Central memory CD4-positive, alpha-beta T cell (primary cell): ENCODE data around the gene INTS3.
A peak's percentile ranks its signal among the peaks of the same experiment; 100 is the strongest.
"Not testable (repeated sequence)": the region's sequence is repeated elsewhere in the genome, so short reads cannot be mapped to it uniquely, and the experiment has no call there.

Experiments used
- DNase-seq: peaks from one replicate; pipeline ENCODE4 v3.0.0; 2022

INTS3 gene

DNA sequence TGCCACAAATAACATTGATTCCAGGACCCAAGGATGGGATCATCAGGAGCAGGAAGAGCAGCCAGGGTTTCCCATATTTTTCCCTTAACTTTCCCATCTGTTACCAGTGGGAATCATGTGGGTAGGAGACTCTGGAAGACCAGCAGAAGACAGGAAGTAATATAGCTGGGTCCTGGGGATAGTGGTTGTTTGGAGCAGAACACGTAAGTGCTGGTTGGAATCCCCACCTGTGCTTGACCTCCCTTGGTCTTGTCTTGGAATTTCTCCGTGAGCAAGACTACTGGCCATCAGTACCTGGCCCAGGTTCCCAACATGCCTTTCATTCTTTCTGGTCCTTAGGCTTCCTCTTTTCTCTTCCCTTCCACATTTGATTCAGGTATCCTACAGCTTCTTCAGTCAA is 26.4 kb downstream of the INTS3 start:
- DNase-seq: no peak

DNA sequence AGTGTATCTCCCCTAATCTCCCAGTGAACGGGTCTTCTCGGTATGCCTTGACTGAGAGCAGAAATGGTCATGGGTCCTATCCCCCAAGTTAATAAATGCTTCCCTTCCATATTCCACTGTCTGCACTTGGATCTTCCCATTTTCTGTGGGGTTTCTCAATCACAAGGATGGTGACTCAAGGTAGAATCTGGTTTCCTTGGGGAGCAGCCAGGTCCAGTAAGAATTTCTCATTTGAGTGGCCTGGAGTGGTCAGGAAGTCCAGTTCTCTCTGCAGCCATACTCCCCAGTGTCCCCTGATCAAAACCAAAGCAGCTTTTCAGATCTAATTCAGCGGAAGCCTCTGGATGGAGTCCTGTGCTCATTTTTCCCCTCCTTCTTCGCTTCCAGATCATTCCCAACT is 32.6 kb downstream of the INTS3 start:
- no peak for DNase-seq

DNA sequence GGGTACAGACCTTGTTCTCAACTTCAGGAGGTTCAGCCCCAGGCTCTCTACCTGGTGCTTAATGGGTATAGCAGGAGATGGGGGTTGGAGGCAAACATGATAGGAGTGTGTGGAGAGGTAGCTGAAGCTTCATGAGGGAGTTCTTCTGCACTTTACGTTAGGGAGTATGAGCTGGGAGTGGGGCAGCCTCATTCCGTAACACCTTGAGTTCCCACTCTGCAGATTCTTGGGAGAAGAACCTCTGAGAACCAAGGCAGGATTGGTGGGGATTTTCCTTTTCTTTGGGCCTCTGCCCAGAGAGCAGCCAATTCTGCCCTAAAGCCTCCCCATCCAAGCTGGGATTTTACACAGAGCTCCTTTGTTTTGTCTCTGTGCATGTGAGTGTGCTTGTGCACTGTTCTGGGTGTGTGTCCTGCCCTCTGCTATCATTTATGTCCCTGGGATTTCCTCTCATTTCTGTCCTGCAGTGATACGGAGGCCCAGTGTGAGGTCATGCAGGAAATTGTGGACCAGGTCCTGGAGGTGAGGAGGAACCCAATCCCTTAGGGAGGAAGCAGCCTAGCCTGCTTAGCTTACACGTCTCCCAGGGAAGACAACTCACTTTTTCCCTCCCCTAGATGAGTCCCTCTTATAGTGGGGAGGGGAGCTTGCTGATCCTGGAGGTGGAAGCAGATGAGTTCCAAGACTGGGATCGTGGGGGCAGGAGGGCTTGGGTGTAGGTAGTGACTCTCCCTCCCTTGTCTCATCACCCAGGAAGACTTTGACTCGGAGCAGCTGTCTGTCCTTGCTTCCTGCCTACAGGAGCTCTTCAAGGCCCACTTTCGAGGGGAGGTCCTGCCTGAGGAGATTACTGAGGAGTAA is 35.7 kb downstream of the INTS3 start:
- DNase-seq: no peak

DNA sequence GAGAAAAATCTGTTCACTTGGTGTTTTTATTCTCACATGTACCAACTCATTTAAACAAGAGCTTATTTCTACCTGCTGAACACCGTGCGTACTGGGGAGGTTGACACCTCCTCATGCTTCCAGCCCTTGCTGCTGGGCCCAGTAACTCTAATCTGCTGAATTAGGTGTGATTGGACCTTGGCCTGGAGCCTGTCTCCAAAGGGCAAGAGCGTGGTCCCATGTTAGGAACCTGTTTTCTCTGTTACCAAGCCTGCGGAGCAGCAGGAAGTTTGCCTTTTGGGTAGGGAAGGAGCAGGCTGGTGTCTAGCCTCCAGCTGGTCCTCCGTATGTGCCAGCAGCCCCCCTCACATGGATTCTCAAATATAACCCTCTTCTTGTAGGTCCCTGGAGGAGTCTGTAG is 36.5 kb downstream of the INTS3 start:
- DNase-seq: no peak

DNA sequence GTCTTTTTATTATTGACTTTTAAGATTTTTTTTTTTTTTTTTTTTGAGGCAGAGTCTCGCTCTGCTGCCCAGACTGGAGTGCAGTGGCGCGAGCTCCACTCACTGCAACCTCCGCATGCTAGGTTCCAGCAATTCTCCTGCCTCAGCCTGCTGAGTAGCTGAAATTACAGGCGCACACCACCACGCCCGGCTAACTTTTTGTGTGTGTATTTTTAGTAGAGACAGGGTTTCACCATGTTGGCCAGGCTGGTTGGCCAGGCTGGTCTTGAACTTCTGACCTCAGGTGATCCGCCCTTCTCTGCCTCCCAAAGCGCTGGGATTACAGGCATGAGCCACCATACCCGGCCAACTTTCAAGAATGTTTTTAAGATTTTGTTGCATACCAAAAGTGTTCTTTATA is 38.8 kb downstream of the INTS3 start:
- DNase-seq: not testable (repeated sequence)

DNA sequence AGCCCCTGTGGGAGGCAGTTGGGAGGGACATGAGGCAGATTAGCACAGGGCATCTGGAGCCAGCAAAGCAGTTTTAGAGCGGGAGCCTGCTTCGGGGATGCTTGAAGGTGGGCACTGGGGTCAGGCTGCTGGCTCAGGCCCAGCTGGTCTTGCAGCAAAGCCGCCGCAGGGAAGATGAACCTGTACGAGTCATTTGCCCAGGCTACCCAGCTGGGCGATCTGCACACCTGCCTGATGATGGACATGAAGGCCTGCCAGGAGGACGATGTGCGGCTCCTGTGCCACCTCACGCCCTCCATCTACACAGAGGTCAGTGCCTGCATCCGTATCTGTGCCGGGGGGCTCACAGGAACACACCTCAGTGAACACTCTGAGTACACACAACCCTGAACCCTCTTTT is 39.7 kb downstream of the INTS3 start:
- no peak for DNase-seq

DNA sequence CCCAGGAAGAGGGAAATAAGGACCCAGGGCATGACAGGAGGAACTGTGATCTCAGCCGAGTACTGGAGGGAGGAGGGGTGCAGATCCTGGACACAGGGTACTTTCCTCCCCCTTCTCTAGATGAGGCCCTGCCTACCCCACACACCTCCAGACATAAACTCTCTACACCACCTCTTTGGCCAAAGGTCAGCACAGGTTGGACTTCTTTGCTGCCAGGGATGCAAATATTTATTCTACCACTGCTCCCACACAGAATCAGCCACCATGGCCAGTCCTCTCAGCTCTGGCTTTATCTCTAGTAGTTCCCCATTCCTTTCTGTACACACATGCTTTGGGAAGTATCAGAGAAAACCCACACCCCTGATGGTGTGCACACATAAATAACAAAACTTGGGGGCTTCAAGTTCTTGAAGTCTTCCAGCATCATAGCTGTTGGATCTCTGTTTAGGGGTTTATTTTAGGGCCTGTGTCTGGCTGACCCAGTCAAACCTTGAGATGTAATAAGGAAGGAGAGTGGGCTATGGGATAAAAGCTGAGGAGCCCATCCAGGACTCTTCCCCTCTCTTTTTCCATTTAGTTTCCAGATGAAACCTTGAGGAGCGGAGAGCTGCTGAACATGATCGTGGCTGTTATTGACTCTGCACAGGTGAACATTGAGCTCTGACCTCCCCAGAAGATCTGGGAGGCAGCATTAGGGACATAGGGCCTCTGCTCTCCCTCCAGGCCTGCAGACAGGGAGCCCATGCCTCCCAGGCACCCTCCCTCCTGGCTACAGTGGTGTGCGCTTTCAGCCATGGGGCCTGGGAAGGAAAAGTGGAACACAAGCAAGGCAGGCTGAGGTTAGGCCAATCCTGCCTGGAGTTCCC is 40.7 kb downstream of the INTS3 start:
- no peak for DNase-seq

DNA sequence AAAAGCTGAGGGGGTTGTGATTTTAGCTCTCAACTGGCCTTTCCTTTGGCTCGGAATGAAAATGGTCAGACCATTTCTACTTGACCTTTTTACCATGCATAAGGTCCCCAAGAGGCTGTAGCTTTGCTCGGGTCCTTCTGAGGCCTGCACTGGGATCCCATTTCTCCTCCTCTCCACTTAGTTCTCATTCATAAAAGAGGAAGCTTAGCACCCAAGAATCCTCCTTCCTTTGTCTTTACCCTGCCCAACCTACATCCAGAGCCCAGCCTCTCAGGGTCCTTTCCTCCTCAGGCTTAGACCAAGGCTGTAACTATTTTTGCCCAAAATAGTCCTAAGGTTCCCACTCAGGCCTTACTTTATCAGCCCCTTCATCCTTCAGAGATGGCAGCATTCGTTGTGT is 41.4 kb downstream of the INTS3 start:
- DNase-seq: no peak

DNA sequence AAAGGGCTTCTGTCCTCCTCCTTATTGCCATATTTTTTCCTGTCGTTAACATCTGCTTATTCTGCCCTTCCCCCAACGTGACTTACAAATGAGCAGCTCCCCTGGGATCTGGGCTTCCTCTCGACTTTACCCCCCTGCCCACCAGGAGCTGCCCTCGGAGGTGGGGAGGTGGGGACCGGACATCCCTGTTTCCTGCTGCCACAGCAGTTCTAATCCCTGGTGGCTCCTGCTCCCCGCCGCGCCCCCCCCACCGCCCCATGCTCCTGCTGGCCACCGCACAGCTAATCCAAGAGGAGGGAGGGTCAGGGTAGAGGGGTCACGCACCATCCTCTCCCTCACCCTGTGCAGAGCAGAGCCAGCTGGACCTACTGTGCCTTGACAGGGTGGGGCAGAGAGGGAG is 42.9 kb downstream of the INTS3 start:
- DNase-seq: no peak

DNA sequence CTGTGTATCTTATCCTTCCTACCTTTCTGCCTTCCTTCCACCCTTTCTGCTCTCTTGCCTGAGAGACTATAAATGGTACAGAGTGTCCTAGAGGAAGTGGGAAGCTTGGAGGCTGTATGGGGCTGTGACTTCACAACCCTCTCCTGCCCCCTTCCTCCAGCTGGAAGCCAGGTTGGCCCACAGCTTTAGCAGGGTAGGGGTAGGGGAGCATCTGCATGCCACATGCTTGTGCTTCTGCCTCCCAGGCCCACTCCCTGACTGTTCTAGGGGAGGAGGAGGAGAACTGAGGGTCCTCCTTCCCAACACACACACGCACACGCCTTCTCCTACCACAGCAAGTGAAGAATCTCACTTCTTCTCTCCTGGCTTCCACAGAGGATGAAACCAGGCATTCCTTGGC is 43.4 kb downstream of the INTS3 start:
- DNase-seq: no peak

DNA sequence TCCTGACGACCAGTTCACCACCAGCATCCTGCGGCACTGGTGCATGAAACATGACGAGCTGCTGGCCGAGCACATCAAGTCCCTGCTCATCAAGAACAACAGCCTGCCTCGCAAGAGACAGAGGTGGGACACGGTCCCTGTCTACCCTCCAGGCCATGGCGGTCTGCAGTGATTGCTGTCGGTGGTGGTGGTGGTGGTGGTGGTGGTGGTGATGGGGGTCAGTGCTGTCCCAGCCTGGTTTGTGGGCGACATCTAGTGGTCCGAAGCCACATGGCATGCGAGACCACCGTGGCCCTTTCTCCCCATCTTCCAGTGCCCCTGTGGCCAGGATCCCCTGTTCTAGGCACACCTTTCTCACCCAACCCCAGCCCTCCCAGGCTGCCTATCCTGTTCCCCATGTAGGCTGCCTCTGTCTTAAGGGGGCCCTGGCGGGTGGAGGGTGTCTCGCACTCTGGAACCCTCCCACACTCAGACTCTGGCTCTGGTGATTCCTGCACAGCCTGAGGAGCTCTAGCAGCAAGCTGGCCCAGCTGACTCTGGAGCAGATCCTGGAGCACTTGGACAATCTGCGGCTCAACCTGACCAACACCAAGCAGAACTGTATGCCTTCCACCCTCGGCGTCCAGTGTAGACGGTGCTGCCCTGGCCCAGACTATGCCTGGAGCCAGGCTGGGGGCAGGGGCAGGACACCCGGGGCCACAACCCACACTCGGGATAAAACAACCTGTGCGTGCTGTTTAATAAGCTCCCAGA is 44.2 kb downstream of the INTS3 start:
- DNase-seq: no peak

DNA sequence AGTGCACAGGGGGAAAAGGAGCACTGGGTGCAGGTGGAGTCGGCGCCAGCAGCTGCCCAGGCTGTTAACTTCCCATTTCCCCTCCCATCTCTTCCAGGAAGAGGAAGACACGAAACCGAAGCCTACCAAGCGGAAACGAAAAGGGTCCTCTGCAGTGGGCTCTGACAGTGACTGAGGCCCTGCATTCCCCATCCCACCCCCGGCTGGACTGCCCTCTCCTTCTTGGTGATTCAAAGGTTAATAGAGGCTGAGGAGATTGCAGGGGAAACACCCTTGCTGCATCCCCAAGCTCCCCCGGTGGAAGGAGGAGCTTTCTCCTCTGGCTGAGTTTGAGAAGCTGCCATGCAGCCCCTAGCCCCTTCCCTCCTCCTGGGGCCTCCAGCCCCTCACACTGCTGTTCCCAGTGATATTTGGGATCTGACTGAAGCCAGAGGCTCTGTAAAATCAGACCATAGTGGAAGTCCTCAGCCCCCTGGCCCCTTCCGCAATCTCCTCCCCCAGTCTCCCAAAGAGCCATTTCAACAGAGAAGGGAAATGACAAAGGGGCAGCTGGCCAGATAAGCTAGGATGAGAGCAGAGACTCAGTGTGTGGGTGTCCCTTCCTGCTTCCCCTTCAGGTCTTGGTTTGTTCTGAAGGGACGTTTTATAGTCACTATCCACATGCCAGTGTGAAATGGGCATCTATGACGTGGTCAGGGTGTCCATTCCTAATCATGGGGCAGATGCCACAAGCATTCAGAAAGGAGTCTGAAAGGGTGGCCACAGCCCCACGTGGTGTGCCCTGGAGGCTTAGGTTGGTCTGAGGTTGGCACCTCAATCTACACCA is 45.5 kb downstream of the INTS3 start:
- DNase-seq: no peak

DNA sequence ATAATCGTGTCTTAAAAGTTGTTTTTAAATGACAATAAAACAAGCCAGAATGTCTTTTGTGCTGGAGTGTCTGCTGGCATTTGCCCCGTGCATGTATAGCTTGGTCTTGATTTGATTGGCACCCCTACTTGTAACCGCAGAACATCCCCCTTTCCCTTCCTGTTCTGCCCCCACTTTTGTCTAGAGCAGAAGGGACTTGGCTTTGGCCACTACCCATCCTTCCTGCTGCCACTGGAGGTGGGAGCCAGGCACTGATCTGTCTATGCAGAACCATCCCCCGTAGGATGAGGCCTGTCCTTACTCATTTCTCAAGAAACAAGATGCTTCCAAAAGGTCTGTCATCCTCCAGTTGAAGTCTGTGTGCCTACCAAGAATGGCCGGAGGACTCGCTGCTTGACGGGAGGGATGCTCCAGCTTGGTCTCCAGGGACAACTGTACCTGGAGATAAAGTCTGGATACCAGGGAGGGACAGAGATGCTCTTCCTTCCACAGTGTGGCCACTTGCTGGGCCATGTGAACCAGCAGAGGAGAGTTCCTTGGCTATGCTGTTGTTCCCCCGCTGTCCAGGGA is 46.3 kb downstream of the INTS3 start:
- no peak for DNase-seq

DNA sequence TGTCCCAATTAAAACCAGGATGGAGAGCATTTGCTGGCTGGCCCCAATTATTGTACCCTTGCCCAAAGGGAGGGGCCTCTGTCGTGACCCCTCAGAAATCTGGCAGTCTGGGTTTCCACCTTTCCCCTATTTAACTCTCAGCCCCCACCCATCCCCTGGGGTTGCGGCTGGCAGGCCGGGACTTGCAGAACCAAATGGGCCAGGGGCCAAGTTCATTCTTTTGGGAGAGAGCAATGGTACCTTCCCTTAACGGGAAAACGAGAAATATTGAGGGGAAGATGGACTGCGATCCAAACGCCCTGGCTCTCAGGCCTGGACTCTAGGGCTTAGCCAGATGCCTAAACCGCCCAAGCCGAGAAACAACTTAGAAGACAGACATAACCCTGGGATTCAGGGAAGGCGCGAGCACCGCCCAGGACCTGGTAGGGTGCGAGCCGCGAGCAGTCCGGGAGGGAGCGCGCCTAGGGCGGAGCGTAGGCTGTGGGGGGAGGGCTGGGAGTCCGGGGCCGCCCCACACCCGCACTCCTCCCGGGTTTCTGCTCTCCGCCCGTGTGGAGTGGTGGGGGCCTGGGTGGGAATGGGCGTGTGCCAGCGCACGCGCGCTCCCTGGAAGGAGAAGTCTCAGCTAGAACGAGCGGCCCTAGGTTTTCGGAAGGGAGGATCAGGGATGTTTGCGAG is 47.1 kb downstream of the INTS3 start, which contains the start of gene SLC27A3:
Gene SLC27A3, plus strand, starts transcription at position 628 of the 678 bp plus-strand sequence. CDS start 91 bp downstream, outside the sequence.
- DNase-seq: no peak

DNA sequence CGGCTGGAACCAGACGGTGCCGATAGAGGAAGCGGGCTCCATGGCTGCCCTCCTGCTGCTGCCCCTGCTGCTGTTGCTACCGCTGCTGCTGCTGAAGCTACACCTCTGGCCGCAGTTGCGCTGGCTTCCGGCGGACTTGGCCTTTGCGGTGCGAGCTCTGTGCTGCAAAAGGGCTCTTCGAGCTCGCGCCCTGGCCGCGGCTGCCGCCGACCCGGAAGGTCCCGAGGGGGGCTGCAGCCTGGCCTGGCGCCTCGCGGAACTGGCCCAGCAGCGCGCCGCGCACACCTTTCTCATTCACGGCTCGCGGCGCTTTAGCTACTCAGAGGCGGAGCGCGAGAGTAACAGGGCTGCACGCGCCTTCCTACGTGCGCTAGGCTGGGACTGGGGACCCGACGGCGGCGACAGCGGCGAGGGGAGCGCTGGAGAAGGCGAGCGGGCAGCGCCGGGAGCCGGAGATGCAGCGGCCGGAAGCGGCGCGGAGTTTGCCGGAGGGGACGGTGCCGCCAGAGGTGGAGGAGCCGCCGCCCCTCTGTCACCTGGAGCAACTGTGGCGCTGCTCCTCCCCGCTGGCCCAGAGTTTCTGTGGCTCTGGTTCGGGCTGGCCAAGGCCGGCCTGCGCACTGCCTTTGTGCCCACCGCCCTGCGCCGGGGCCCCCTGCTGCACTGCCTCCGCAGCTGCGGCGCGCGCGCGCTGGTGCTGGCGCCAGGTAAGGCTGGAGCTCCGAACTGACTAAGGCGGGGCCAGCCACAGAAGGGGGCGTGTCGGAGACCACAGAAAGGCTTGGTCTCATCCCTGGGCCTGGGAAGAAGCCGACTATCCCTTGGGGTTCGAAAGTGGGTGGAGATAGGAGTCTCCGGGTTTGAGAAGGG is 47.8 kb downstream of the INTS3 start:
- peak; percentile 49 for DNase-seq

DNA sequence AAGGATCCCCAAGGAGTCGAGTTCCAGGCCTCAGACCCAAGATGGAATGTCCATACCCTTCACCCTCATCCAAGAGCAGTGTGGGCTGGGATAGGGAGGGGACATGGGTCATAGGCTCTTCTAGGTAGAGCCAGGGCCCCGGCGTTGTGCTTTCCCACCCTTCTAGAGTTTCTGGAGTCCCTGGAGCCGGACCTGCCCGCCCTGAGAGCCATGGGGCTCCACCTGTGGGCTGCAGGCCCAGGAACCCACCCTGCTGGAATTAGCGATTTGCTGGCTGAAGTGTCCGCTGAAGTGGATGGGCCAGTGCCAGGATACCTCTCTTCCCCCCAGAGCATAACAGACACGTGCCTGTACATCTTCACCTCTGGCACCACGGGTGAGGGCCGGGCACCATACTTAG is 48.5 kb downstream of the INTS3 start:
- no peak for DNase-seq

DNA sequence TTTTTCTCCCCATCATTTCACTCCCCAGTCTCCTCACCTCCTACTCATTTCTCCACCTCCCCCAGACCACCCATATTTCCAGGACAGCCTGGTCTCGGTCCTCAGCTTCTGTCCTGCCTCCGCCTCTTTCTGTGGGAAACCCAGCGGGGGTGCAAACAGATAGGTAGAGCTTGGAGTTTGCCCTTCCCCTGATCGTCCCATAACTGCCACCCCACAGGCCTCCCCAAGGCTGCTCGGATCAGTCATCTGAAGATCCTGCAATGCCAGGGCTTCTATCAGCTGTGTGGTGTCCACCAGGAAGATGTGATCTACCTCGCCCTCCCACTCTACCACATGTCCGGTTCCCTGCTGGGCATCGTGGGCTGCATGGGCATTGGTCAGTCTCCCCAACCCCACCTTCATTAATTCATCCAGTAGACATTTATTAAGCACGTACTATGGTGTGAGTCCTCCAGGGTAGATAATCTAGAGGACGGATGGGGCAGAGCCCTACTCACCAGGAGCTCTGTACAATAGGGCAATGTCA is 49.1 kb downstream of the INTS3 start:
- DNase-seq: no peak

DNA sequence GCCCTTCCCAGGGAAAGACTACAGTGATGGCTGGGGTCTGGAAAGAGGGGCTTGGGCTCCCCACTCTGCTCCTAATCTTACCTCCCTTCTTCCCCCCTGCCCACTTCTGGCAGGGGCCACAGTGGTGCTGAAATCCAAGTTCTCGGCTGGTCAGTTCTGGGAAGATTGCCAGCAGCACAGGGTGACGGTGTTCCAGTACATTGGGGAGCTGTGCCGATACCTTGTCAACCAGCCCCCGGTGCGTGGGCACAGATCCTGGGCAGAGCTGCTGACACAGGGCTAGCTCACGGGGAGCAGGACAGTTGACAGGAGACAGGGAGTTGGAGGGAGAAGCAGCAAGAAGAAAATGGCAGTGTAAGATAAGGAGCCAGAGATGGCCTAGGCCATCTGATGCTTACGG is 49.8 kb downstream of the INTS3 start:
- no peak for DNase-seq

DNA sequence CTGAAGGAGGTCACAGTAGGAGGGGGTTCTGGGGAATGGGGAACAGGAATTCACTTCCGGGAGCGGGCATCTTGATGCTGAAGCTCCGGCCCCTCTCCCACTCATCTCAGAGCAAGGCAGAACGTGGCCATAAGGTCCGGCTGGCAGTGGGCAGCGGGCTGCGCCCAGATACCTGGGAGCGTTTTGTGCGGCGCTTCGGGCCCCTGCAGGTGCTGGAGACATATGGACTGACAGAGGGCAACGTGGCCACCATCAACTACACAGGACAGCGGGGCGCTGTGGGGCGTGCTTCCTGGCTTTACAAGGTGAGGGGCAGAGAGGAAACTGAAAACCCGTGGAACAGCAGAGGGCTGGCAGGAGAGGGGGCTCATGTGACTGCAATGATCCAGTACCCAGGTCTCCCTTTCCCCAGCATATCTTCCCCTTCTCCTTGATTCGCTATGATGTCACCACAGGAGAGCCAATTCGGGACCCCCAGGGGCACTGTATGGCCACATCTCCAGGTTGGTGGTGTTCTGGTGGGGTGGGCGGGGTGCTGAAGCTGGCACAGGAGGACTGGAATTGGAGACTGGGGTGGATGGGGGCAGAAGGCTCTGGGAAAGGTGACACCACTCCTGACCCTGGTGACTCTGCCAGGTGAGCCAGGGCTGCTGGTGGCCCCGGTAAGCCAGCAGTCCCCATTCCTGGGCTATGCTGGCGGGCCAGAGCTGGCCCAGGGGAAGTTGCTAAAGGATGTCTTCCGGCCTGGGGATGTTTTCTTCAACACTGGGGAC is 50.4 kb downstream of the INTS3 start:
- no peak for DNase-seq
